ENCODE results near the gene PLXND1. TPM values are rescaled to one million over a fixed set of nuclear protein-coding genes. Genes with fewer than 3 reads are reported as not detected.
A peak's percentile ranks its signal among the peaks of the same experiment; 100 is the strongest.

The PLXND1 gene
- total and polyA plus RNA-seq, 11 donors, result 40.8 to 218 (median 66.4) TPM

- WGBS, 4 donors, result 47 to 83% (median 60%) methylated on average over 8 to 17 of the region's 17 CpGs
- TF ChIP-seq CTCF (IDR thresholded peaks at IDR 0.05) (no peak), POLR2A (IDR thresholded peaks at IDR 0.05) (no peak)
- H3K36me3 ChIP-seq, result peaks cover 0 to 100% (median 83%) of the 10 kb centered on the region in 9 donors
- no peaks in the 10 kb centered on the region for H3K9me3 ChIP-seq
- ATAC-seq (peak in 3 of 4 donors; percentile 38 to 64 (median 53)), DNase-seq (peak in 4 of 5 donors; percentile 66 to 89 (median 77))
- H3K27me3 ChIP-seq, result no peaks in the 10 kb centered on the region
- intact Hi-C loops (cut with DNase I), result no loop called here
- peak overlapping the region; percentile 7 to 91 (median 52) for H3K27ac ChIP-seq
- peaks cover 0 to 49% (median 20%) of the 10 kb centered on the region in 12 donors for H3K4me1 ChIP-seq
- H3K4me3 ChIP-seq, result no peak overlapping the region
Observed at GRCh38 chr3:129577366-129577765, 29.1 kb downstream of the PLXND1 start.

GRCh38 chr3:129576514-129577352 is 29.7 kb downstream of the PLXND1 start:
- no peaks in the 10 kb centered on the region for H3K27me3 ChIP-seq
- TF ChIP-seq POLR2A (IDR thresholded peaks at IDR 0.05) (no peak), CTCF (IDR thresholded peaks at IDR 0.05) (no peak)
- peak in 2 of 5 donors; percentile 75 to 79 for DNase-seq
- intact Hi-C loops (cut with DNase I), result no loop called here
- H3K27ac ChIP-seq, result peak overlapping the region; percentile 7 to 91 (median 52)
- no peak overlapping the region for H3K4me3 ChIP-seq
- 62 to 82% (median 73%) methylated on average over 13 to 18 of the region's 18 CpGs for WGBS, 4 donors
- H3K4me1 ChIP-seq, result peaks cover 0 to 49% (median 20%) of the 10 kb centered on the region in 12 donors
- peaks cover 0 to 100% (median 83%) of the 10 kb centered on the region in 9 donors for H3K36me3 ChIP-seq
- peak; percentile 29 to 58 (median 40) for ATAC-seq
- no peaks in the 10 kb centered on the region for H3K9me3 ChIP-seq

- 88 to 94% (median 91%) methylated on average over 10 of the region's 10 CpGs for WGBS, 4 donors
- Histone ChIP-seq H3K27ac (peak overlapping the region in 4 of 12 donors; percentile 53 to 91 (median 66)), H3K9me3 (no peaks in the 10 kb centered on the region), H3K4me1 (peaks cover 0 to 49% (median 20%) of the 10 kb centered on the region in 12 donors), H3K27me3 (no peaks in the 10 kb centered on the region), H3K4me3 (no peak overlapping the region), H3K36me3 (peaks cover 0 to 99% (median 83%) of the 10 kb centered on the region in 9 donors)
- DNase-seq (no peak), ATAC-seq (no peak)
- intact Hi-C loops (cut with DNase I), result no loop called here
- TF ChIP-seq CTCF (IDR thresholded peaks at IDR 0.05), result no peak
- no peak for TF ChIP-seq POLR2A (IDR thresholded peaks at IDR 0.05)
Observed at GRCh38 chr3:129575997-129576384, 30.5 kb downstream of the PLXND1 start.

- H3K36me3 ChIP-seq, result peaks cover 0 to 99% (median 84%) of the 10 kb centered on the region in 9 donors
- WGBS, 4 donors, result 86 to 91% (median 89%) methylated on average over 14 to 19 of the region's 19 CpGs
Observed at GRCh38 chr3:129575233-129575996, 31.1 kb downstream of the PLXND1 start.

More at GRCh38 chr3:129575233-129575996, 31.1 kb downstream of the PLXND1 start:
- Histone ChIP-seq H3K27ac (peak overlapping the region in 2 of 12 donors; percentile 67 to 91), H3K27me3 (no peaks in the 10 kb centered on the region), H3K4me3 (no peak overlapping the region), H3K9me3 (no peaks in the 10 kb centered on the region), H3K4me1 (peaks cover 0 to 48% (median 20%) of the 10 kb centered on the region in 12 donors)
- no peak for TF ChIP-seq CTCF (IDR thresholded peaks at IDR 0.05)
- TF ChIP-seq POLR2A (IDR thresholded peaks at IDR 0.05), result no peak
- DNase-seq (peak in 1 of 5 donors; percentile 25), ATAC-seq (no peak)
- intact Hi-C loops (cut with DNase I), result no loop called here
